ENCODE data around the gene CACNG4. TPM values are rescaled to one million over a fixed set of nuclear protein-coding genes. Genes with fewer than 3 reads are reported as not detected.

The CACNG4 gene
- total and polyA plus RNA-seq, 2 of the 4 experiments (the other 2 are of a cell fraction): under 0.01 to 0.53 TPM

- no peak for TF ChIP-seq MAFK (IDR thresholded peaks at IDR 0.05; ENCODE audit: low read depth, low read length)
Measured at GRCh38 chr17:66944351-66945146, 20.0 kb upstream of the CACNG4 start (continued).

GRCh38 chr17:66945147-66945835, 19.2 kb upstream of the CACNG4 start:
- ATAC-seq (ENCODE audit: low read depth) (no peak), DNase-seq (no peak)
- Histone ChIP-seq H3K4me2 (ENCODE audit: low read depth, low read length) (no peak overlapping the region), H3K4ac (ENCODE audit: low read depth, low read length) (no peak overlapping the region), H2AK5ac (ENCODE audit: low read depth, low read length) (no peak overlapping the region), H3K4me1 (ENCODE audit: control insufficient read depth, insufficient read depth, low read length) (peaks cover 3% of the 10 kb centered on the region; the same call in 1 of the 2 replicates), H3K56ac (ENCODE audit: extremely low read depth, insufficient read depth, low read length) (no peak overlapping the region), H2BK120ac (ENCODE audit: low read depth, low read length) (no peak overlapping the region), H3K23ac (ENCODE audit: low read depth, low read length) (no peak overlapping the region), H4K91ac (ENCODE audit: insufficient read depth, low read depth, low read length) (no peak overlapping the region), H3K18ac (ENCODE audit: low read depth, low read length) (no peak overlapping the region), H2BK15ac (ENCODE audit: low read depth, low read length) (no peak overlapping the region), H3K9me1 (ENCODE audit: insufficient read depth, low read length) (no peaks in the 10 kb centered on the region; the same call in 1 of the 2 replicates), H3K36me3 (ENCODE audit: control insufficient read depth, insufficient read depth, low read length) (no peaks in the 10 kb centered on the region), H2BK20ac (ENCODE audit: low read depth, low read length) (no peak overlapping the region), H3K14ac (replicated peaks; ENCODE audit: low read depth, low read length) (no peak overlapping the region), H2AK9ac (replicated peaks; ENCODE audit: low read depth, low read length, poor library complexity) (no peak overlapping the region), H4K5ac (ENCODE audit: low read depth, low read length) (no peak overlapping the region), H3K9ac (ENCODE audit: low read depth, low read length) (no peak overlapping the region), H3K9me3 (ENCODE audit: control insufficient read depth, insufficient read depth, low read length) (no peaks in the 10 kb centered on the region), H4K8ac (ENCODE audit: low read depth in 2 of 2, low read length in 2 of 2) (no peak overlapping the region), H3K27ac (ENCODE audit: insufficient read depth, low read length) (no peak overlapping the region), H2AFZ (replicated peaks; ENCODE audit: low read length, poor library complexity) (no peak overlapping the region), H3K79me1 (ENCODE audit: low read depth in 1 of 2, low read length in 2 of 2) (no peaks in the 10 kb centered on the region), H3K4me3 (ENCODE audit: insufficient read depth, low read depth, low read length) (no peak overlapping the region), H4K20me1 (ENCODE audit: insufficient read depth, low read length) (no peaks in the 10 kb centered on the region), H3K27me3 (ENCODE audit: control insufficient read depth, insufficient read depth, low read length) (peaks cover 14% of the 10 kb centered on the region), H2BK5ac (ENCODE audit: low read depth, low read length, poor library complexity, severe bottlenecking) (no peak overlapping the region)
- in situ Hi-C loops (cut with MboI; ENCODE audit: low sequenced_read_pairs) (no loop called here), intact Hi-C loops (cut with micrococcal nuclease) (no loop called here), dilution Hi-C loops (cut with HindIII; ENCODE audit: low sequenced_read_pairs, unreplicated experiment) (no loop called here)
- no TSS peak for BruUV-seq (replicated peaks)
- POLR2A ChIA-PET (ENCODE audit: unreplicated experiment): interaction anchor here (0.5 kb wide), 1 partner anchor 41 kb away, joined by 3 read pairs; no protein-coding TSS in a partner anchor
- CTCF ChIA-PET: no interaction called here
- WGBS, 2 experiments (ENCODE audit: extremely low coverage in 2 of 2, insufficient read length in 1 of 2): 52% methylated on average over 12 of the region's 18 CpGs; no CpG with 5 or more reads in 1 of the 2 experiments
- TF ChIP-seq NFE2L2 (IDR thresholded peaks at IDR 0.05; ENCODE audit: low read depth, low read length): no peak
- no peak for TF ChIP-seq CHD1 (IDR thresholded peaks at IDR 0.05; ENCODE audit: low read depth, low read length)
- no peak for TF ChIP-seq ELK1 (IDR thresholded peaks at IDR 0.05; ENCODE audit: borderline replicate concordance, low read depth, low read length)
- TF ChIP-seq USF2 (IDR thresholded peaks at IDR 0.05; ENCODE audit: low read depth, low read length): no peak
- no peak for TF ChIP-seq FOS (IDR thresholded peaks at IDR 0.05; ENCODE audit: low read depth, low read length)
- TF ChIP-seq BHLHE40 (IDR thresholded peaks at IDR 0.05; ENCODE audit: low read depth, low read length): no peak
- TF ChIP-seq MAZ (IDR thresholded peaks at IDR 0.05; ENCODE audit: borderline replicate concordance, low read depth, low read length): no peak
- TF ChIP-seq POLR2A (IDR thresholded peaks at IDR 0.05; ENCODE audit: low read depth, low read length): no peak
- no peak for TF ChIP-seq RFX5 (IDR thresholded peaks at IDR 0.05; ENCODE audit: low read depth, low read length)
- TF ChIP-seq CTCF (conservative IDR thresholded peaks at IDR 0.05; ENCODE audit: low read depth, low read length): no peak
- no peak for TF ChIP-seq RAD21 (IDR thresholded peaks at IDR 0.05; ENCODE audit: low read length)

All from IMR-90 (cell line).